PFSK-1 (cell line): ENCODE measurements around the gene SPEM2.

Experiments
- FOXP2 ChIP-seq: optimal IDR thresholded peaks from 2 replicates; pipeline ENCODE3; 2011; ENCODE audit warnings: borderline replicate concordance, control low read depth, inconsistent platforms; ENCODE audit not compliant: insufficient read depth; ENCODE audit errors: extremely low read length, extremely low read depth
- POLR2AphosphoS5 ChIP-seq: IDR thresholded peaks from 2 replicates; pipeline ENCODE4 v1.6.1; 2012; ENCODE audit warnings: low read depth, mild to moderate bottlenecking, control low read depth, low read length, moderate library complexity
- SIN3A ChIP-seq: IDR thresholded peaks from 2 replicates; pipeline ENCODE4 v1.6.1; 2012; ENCODE audit warnings: mild to moderate bottlenecking, low read length, moderate library complexity, borderline replicate concordance; ENCODE audit not compliant: insufficient read depth
- TAF1 ChIP-seq: IDR thresholded peaks from 2 replicates; pipeline ENCODE4 v1.6.1; 2012; ENCODE audit warnings: low read length, control low read depth, borderline replicate concordance; ENCODE audit not compliant: insufficient read depth
- TF ChIP-seq, protein P1 (sequence below), 2 experiments: IDR thresholded peaks; 2 replicates each; pipeline versions ENCODE4 v1.6.1 to v1.8.0; 2011 to 2012; ENCODE audit warnings: low read depth in 2 of 2, low read length in 2 of 2, control low read depth in 1 of 2, inconsistent platforms in 1 of 2, mild to moderate bottlenecking in 1 of 2, moderate library complexity in 1 of 2; ENCODE audit not compliant: insufficient read depth in 1 of 2

Gene SPEM2

DNA sequence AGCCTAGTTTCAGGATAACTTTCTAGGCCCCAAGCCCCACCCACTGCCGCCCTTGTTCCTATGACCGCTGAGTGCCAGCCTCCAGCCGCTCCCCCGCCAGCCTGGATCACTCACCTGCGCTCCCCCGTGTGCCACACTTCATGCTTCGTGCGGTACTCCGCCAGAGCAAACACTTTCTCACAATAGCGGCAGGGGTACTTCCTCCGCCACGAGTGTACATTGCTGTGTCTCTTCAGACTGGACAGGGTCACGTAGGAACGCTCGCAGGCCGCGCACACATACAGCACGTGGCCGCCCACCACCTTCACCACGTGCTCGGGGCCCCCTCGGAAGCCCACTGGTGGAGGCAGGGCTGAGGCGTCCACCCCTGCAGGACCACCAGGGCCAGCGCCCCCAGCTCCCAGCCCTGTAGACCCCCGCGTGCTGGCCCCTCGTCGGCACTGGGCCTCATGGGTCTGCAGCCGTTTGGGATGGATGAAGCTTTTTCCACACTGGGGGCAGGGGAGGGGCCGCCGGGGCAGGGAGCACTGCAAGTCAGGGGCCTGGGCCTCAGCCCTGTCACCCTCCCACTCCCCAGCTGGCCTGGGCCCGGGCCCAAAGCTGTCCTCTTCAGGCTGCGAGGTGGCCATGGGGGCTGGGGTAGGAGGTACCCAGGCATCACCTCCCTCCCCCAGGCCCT lies 40.3 kb downstream of the SPEM2 start:
- no peak for TF ChIP-seq TAF1
- TF ChIP-seq, protein P1, sequence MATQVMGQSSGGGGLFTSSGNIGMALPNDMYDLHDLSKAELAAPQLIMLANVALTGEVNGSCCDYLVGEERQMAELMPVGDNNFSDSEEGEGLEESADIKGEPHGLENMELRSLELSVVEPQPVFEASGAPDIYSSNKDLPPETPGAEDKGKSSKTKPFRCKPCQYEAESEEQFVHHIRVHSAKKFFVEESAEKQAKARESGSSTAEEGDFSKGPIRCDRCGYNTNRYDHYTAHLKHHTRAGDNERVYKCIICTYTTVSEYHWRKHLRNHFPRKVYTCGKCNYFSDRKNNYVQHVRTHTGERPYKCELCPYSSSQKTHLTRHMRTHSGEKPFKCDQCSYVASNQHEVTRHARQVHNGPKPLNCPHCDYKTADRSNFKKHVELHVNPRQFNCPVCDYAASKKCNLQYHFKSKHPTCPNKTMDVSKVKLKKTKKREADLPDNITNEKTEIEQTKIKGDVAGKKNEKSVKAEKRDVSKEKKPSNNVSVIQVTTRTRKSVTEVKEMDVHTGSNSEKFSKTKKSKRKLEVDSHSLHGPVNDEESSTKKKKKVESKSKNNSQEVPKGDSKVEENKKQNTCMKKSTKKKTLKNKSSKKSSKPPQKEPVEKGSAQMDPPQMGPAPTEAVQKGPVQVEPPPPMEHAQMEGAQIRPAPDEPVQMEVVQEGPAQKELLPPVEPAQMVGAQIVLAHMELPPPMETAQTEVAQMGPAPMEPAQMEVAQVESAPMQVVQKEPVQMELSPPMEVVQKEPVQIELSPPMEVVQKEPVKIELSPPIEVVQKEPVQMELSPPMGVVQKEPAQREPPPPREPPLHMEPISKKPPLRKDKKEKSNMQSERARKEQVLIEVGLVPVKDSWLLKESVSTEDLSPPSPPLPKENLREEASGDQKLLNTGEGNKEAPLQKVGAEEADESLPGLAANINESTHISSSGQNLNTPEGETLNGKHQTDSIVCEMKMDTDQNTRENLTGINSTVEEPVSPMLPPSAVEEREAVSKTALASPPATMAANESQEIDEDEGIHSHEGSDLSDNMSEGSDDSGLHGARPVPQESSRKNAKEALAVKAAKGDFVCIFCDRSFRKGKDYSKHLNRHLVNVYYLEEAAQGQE (IDR thresholded peaks at IDR 0.05; ENCODE audit: insufficient read depth in 1 of 2, low read depth in 2 of 2, low read length in 2 of 2) = no peak
- no peak for TF ChIP-seq FOXP2
- TF ChIP-seq POLR2AphosphoS5 = no peak
- TF ChIP-seq SIN3A = no peak

DNA sequence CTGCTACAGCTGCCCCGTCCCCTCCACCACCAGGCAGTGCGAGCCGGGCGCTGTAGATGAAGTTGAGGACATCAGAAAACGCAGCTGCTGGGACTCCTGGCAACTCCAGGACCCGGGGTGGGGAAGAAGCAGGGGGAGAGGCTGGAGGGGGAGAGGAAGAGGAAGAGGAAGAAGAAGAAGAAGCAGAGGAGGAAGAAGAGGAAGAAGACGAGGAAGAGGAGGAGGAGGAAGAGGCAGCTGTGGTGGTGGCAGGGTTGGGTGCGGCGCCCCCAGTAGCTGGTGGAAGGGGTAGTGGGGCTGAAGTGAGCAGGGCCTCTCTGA lies 40.9 kb downstream of the SPEM2 start:
- TF ChIP-seq FOXP2 (no peak), TAF1 (no peak), SIN3A (no peak), POLR2AphosphoS5 (no peak)
- TF ChIP-seq, protein P1 (IDR thresholded peaks at IDR 0.05; ENCODE audit: insufficient read depth in 1 of 2, low read depth in 2 of 2, low read length in 2 of 2) = no peak

- TF ChIP-seq POLR2AphosphoS5 = no peak
- TF ChIP-seq, protein P1 (IDR thresholded peaks at IDR 0.05; ENCODE audit: insufficient read depth in 1 of 2, low read depth in 2 of 2, low read length in 2 of 2) = no peak
- TF ChIP-seq SIN3A = no peak
- TF ChIP-seq TAF1 = no peak
- no peak for TF ChIP-seq FOXP2
Observed at GRCh38 chr17:7466639-7467341, 41.4 kb downstream of the SPEM2 start.

DNA sequence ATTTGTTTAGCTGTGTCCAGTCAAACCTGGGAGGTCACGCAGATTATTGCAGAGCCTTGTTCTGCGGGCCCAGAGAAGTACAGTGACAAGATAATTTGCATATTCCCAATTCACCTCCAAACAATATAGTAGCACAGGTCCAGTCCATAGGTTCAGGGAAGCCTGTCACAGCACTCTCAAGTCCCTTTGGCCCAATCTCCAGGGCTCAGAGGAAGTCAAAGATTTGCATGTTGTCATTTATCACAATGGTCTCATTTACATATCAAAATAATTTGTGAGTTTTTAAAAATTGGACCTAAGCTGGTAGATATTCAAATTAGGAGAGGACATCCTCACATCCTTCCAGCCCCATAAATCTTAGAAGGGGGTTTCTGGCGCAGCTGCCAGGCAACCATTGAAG lies 42.1 kb downstream of the SPEM2 start:
- TF ChIP-seq TAF1 = no peak
- TF ChIP-seq, protein P1 (IDR thresholded peaks at IDR 0.05; ENCODE audit: insufficient read depth in 1 of 2, low read depth in 2 of 2, low read length in 2 of 2) = no peak
- TF ChIP-seq POLR2AphosphoS5 = no peak
- TF ChIP-seq FOXP2 = no peak
- no peak for TF ChIP-seq SIN3A
